T-cell (primary cell): ENCODE results near the gene MLLT11. TPM values are rescaled to one million over a fixed set of nuclear protein-coding genes. Genes with fewer than 3 reads are reported as not detected.

Experiments used
- ATAC-seq, 4 experiments: fragments of 200-7000 bp in 3 of 4; fragments of 150-1000 bp in 1 of 4; cut with Tn5 transposase; replicated peaks in 1 of 4; 1 replicate in 3 of 4; 2 replicates in 1 of 4; pipeline ENCODE4 v1.10.0; 2021; ENCODE audit warnings: moderate library complexity in 3 of 4, mild to moderate bottlenecking in 2 of 4, moderate number of reproducible peaks in 1 of 4
- CTCF ChIA-PET, 2 donors: fragments of 300-600 bp; sonication (Branson Sonifier 250); formaldehyde crosslinking; loops; one replicate each; lab custom pipeline; 2022; ENCODE audit warnings: antibody characterized with exemption in 2 of 2; lab: Charles Lee
- POLR2A ChIA-PET, 2 donors: fragments of 300-600 bp; sonication (Branson Sonifier 250); formaldehyde crosslinking; loops; one replicate each; lab custom pipeline; 2022; ENCODE audit warnings: antibody characterized with exemption in 2 of 2; lab: Charles Lee
- DNase-seq, 35 experiments: peaks; one replicate each; pipeline versions ENCODE4 v3.0.0 to v3.0.0-alpha.2; 2013 to 2023
- H3K27ac ChIP-seq: one replicate; pipeline ENCODE4 v1.5.1; 2013; ENCODE audit warnings: low read length
- H3K27me3 ChIP-seq, 2 experiments: replicated peaks in 1 of 2; 1 replicate in 1 of 2; 2 replicates in 1 of 2; pipeline versions ENCODE4 v1.6.1 to v1.7.0; 2013; ENCODE audit warnings: low read length in 1 of 2, mixed read lengths in 1 of 2; ENCODE audit not compliant: control insufficient read depth in 2 of 2, insufficient read depth in 2 of 2; ENCODE audit errors: extremely low read depth in 1 of 2
- H3K36me3 ChIP-seq, 2 donors: 1 replicate in 1 of 2; 2 replicates in 1 of 2; pipeline versions ENCODE4 v1.6.1 to v1.7.0; 2013; ENCODE audit warnings: low read length in 1 of 2; ENCODE audit not compliant: control insufficient read depth in 2 of 2, insufficient read depth in 1 of 2; ENCODE audit errors: extremely low read depth in 1 of 2
- H3K4me1 ChIP-seq, 2 experiments: 1 replicate in 1 of 2; 2 replicates in 1 of 2; pipeline versions ENCODE4 v1.6.1 to v1.7.0; 2013; ENCODE audit warnings: low read length in 2 of 2, mixed read lengths in 1 of 2; ENCODE audit not compliant: insufficient read depth in 2 of 2, control insufficient read depth in 1 of 2; ENCODE audit errors: extremely low read depth in 1 of 2
- H3K4me3 ChIP-seq, 2 donors: 1 replicate in 1 of 2; 2 replicates in 1 of 2; pipeline versions ENCODE4 v1.5.1 to v1.7.0; 2013; ENCODE audit warnings: mild to moderate bottlenecking in 2 of 2, low read length in 1 of 2, moderate library complexity in 1 of 2; ENCODE audit not compliant: control insufficient read depth in 1 of 2; ENCODE audit errors: extremely low read depth in 1 of 2
- H3K9me3 ChIP-seq: 2 replicates; pipeline ENCODE4 v1.7.0; 2013
- H3K27ac Mint-ChIP-seq, 2 donors: one replicate each; pipeline ENCODE4 v1.8.0; 2020 to 2021; ENCODE audit warnings: mild to moderate bottlenecking in 2 of 2, mixed read lengths in 2 of 2
- H3K27me3 Mint-ChIP-seq, 2 donors: one replicate each; pipeline ENCODE4 v1.8.0; 2021 to 2022; ENCODE audit warnings: mixed read lengths in 2 of 2
- H3K36me3 Mint-ChIP-seq: one replicate; pipeline ENCODE4 v1.8.0; 2021; ENCODE audit warnings: mixed read lengths
- H3K4me1 Mint-ChIP-seq, 3 donors: one replicate each; pipeline ENCODE4 v1.8.0; 2020 to 2022; ENCODE audit warnings: mixed read lengths in 3 of 3, mild to moderate bottlenecking in 1 of 3
- H3K4me3 Mint-ChIP-seq, 3 donors: one replicate each; pipeline ENCODE4 v1.8.0; 2020 to 2022; ENCODE audit warnings: mild to moderate bottlenecking in 3 of 3, mixed read lengths in 3 of 3, moderate library complexity in 3 of 3
- H3K9me3 Mint-ChIP-seq, 3 donors: one replicate each; pipeline ENCODE4 v1.8.0; 2020 to 2022; ENCODE audit warnings: mixed read lengths in 3 of 3
- WGBS: methylation state at CpG from one replicate; pipeline ENCODE4 v1.1.5; 2013; ENCODE audit warnings: missing lambda C conversion rate; ENCODE audit not compliant: insufficient coverage; 5-methylcytosine and 5-hydroxymethylcytosine counted together
- total RNA-seq, 35 experiments: library from RNA in 6 of 35; stranded (reverse) in 6 of 35; fragments of 120-200 nt in 1 of 35; gene quantifications; one replicate each; pipeline versions ENCODE4 v1.2.1 to v1.2.4 and lab custom pipeline; 2013 to 2026

The MLLT11 gene
- total RNA-seq, 5 donors from 2014 or later (not counting 1 experiment from before 2014, with no cell fraction given): 3.6 to 4.9 (median 3.9) TPM

GRCh38 chr1:151043163-151043562 is 17.0 kb upstream of the MLLT11 start:
- H3K27me3 ChIP-seq: no peaks in the 10 kb centered on the region
- Mint-ChIP-seq H3K27me3 (no peaks in the 10 kb centered on the region), H3K27ac (peak overlapping the region; percentile 50 to 68), H3K4me3 (no peak overlapping the region), H3K9me3 (no peaks in the 10 kb centered on the region), H3K36me3 (peaks cover 10% of the 10 kb centered on the region), H3K4me1 (peaks cover 31 to 38% (median 32%) of the 10 kb centered on the region in 3 donors)
- no peak overlapping the region for H3K4me3 ChIP-seq
- no CpG with 5 or more reads among the region's 1 CpG for WGBS
- DNase-seq: no peak
- H3K27ac ChIP-seq: no peak overlapping the region
- ChIA-PET CTCF (interaction anchor here in 1 of 2 donors (0.6 to 1.8 kb wide), 3 partner anchors 19 to 57 kb away, joined by 3 to 7 read pairs (median 3); partner anchors contain the start of gene GABPB2), POLR2A (no interaction called here)
- H3K9me3 ChIP-seq: no peaks in the 10 kb centered on the region
- peaks cover 4 to 20% of the 10 kb centered on the region in 2 experiments for H3K4me1 ChIP-seq
- no peak for ATAC-seq
- H3K36me3 ChIP-seq: peaks cover 0 to 5% of the 10 kb centered on the region in 2 donors

GRCh38 chr1:151047591-151047924 is 12.6 kb upstream of the MLLT11 start, which contains the start of gene C1orf56:
Gene C1orf56 (plus strand): TSS chr1:151047751. CDS start chr1:151047848, 97 bp downstream.
- peaks cover 16 to 39% of the 10 kb centered on the region in 2 experiments for H3K4me1 ChIP-seq
- ATAC-seq: peak; percentile 56 to 73 (median 71)
- DNase-seq: peak in 30 of 35 experiments; percentile 24 to 74 (median 44)
- Mint-ChIP-seq H3K4me3 (peak within 1 kb of the TSS; percentile 88 to 92 (median 89)), H3K4me1 (peaks cover 70 to 78% (median 73%) of the 10 kb centered on the region in 3 donors), H3K36me3 (peaks cover 17% of the 10 kb centered on the region), H3K9me3 (no peaks in the 10 kb centered on the region), H3K27me3 (no peaks in the 10 kb centered on the region), H3K27ac (peak within 1 kb of the TSS; percentile 96)
- H3K4me3 ChIP-seq: peak within 1 kb of the TSS; percentile 75 to 95
- no peaks in the 10 kb centered on the region for H3K9me3 ChIP-seq
- WGBS: 0% methylated on average over 7 of the region's 29 CpGs
- ChIA-PET CTCF (interaction anchor here (0.6 to 2.0 kb wide), 7 partner anchors 8 to 52 kb away, joined by 3 to 10 read pairs (median 6); partner anchors contain the start of genes CDC42SE1 (in 1 of the 2) and MLLT11 (in 1 of the 2)), POLR2A (interaction anchor here (0.6 to 1.5 kb wide), 5 partner anchors 9 to 170 kb away, joined by 3 to 16 read pairs (median 7); no protein-coding TSS in a partner anchor)
- no peaks in the 10 kb centered on the region for H3K27me3 ChIP-seq
- peaks cover 2 to 20% of the 10 kb centered on the region in 2 donors for H3K36me3 ChIP-seq
- peak within 1 kb of the TSS; percentile 72 for H3K27ac ChIP-seq

- POLR2A ChIA-PET: interaction anchor here (0.6 to 1.5 kb wide), 4 partner anchors 10 to 68 kb away, joined by 3 to 16 read pairs (median 8); no protein-coding TSS in a partner anchor
- H3K4me3 Mint-ChIP-seq: peak overlapping the region; percentile 88 to 92 (median 89)
- CTCF ChIA-PET: interaction anchor here (0.6 to 2.0 kb wide), 8 partner anchors 8 to 652 kb away, joined by 3 to 10 read pairs (median 6); partner anchors contain the start of genes CDC42SE1 (in 1 of the 2) and MLLT11 (in 1 of the 2)
- H3K27ac ChIP-seq: peak overlapping the region; percentile 72
- peak overlapping the region; percentile 96 for H3K27ac Mint-ChIP-seq
- peaks cover 20% of the 10 kb centered on the region for H3K36me3 Mint-ChIP-seq
- ATAC-seq (peak; percentile 61 to 79 (median 64)), DNase-seq (peak in 33 of 35 experiments; percentile 32 to 79 (median 50))
- under 1% methylated on average over 45 of the region's 48 CpGs for WGBS
- no peaks in the 10 kb centered on the region for H3K9me3 ChIP-seq
- no peaks in the 10 kb centered on the region for H3K27me3 ChIP-seq
- peaks cover 2 to 26% of the 10 kb centered on the region in 2 donors for H3K36me3 ChIP-seq
- H3K27me3 Mint-ChIP-seq: no peaks in the 10 kb centered on the region
- H3K9me3 Mint-ChIP-seq: no peaks in the 10 kb centered on the region
- H3K4me1 Mint-ChIP-seq: peaks cover 70 to 78% (median 73%) of the 10 kb centered on the region in 3 donors
- peak overlapping the region; percentile 75 to 95 for H3K4me3 ChIP-seq
- peaks cover 20 to 41% of the 10 kb centered on the region in 2 experiments for H3K4me1 ChIP-seq
These were observed 12.1 kb upstream of the MLLT11 start for GRCh38 chr1:151047925-151048644.

- Histone ChIP-seq H3K27me3 (no peaks in the 10 kb centered on the region), H3K27ac (peak overlapping the region; percentile 72), H3K4me1 (peaks cover 22 to 47% of the 10 kb centered on the region in 2 experiments), H3K36me3 (peaks cover 2 to 29% of the 10 kb centered on the region in 2 donors), H3K9me3 (no peaks in the 10 kb centered on the region), H3K4me3 (peak overlapping the region; percentile 75 to 95)
- ATAC-seq (peak in 2 of 4 experiments; percentile 4 to 28), DNase-seq (no peak)
- Mint-ChIP-seq H3K9me3 (no peaks in the 10 kb centered on the region), H3K27me3 (no peaks in the 10 kb centered on the region), H3K36me3 (peaks cover 24% of the 10 kb centered on the region), H3K27ac (peak overlapping the region; percentile 96), H3K4me1 (peaks cover 68 to 78% (median 69%) of the 10 kb centered on the region in 3 donors), H3K4me3 (peak overlapping the region; percentile 88 to 92 (median 89))
- POLR2A ChIA-PET: interaction anchor here in 1 of 2 donors (1.5 kb wide), 1 partner anchor 9 kb away, joined by 16 read pairs; no protein-coding TSS in a partner anchor
- WGBS: 40% methylated on average over 2 of the region's 3 CpGs
- CTCF ChIA-PET: interaction anchor here in 1 of 2 donors (0.6 to 2.0 kb wide), 5 partner anchors 9 to 653 kb away, joined by 3 to 10 read pairs (median 6); partner anchors contain the start of genes CDC42SE1 and MLLT11
These were observed 11.6 kb upstream of the MLLT11 start for GRCh38 chr1:151048645-151049032.

GRCh38 chr1:151049458-151049857 is 10.7 kb upstream of the MLLT11 start:
- Mint-ChIP-seq H3K4me1 (peaks cover 73 to 82% (median 74%) of the 10 kb centered on the region in 3 donors), H3K27me3 (no peaks in the 10 kb centered on the region), H3K36me3 (peaks cover 27% of the 10 kb centered on the region), H3K4me3 (peak overlapping the region in 2 of 3 donors; percentile 34 to 92), H3K9me3 (no peaks in the 10 kb centered on the region), H3K27ac (peak overlapping the region; percentile 96)
- Histone ChIP-seq H3K36me3 (peaks cover 2 to 37% of the 10 kb centered on the region in 2 donors), H3K9me3 (no peaks in the 10 kb centered on the region), H3K4me1 (peaks cover 27 to 55% of the 10 kb centered on the region in 2 experiments), H3K27me3 (no peaks in the 10 kb centered on the region), H3K27ac (no peak overlapping the region), H3K4me3 (no peak overlapping the region)
- DNase-seq (peak in 1 of 35 experiments; percentile 23), ATAC-seq (no peak)
- WGBS: 97% methylated on average over 4 of the region's 5 CpGs
- CTCF ChIA-PET: interaction anchor here (1.0 to 2.0 kb wide), 3 partner anchors 8 to 52 kb away, joined by 3 to 10 read pairs (median 7); partner anchors contain the start of gene MLLT11 (in 1 of the 2)
- POLR2A ChIA-PET: interaction anchor here in 1 of 2 donors (0.7 kb wide), 1 partner anchor 48 kb away, joined by 3 read pairs; no protein-coding TSS in a partner anchor
